ENCODE results near the gene MPC2.

The MPC2 gene

GRCh38 chr1:167968569-167968968 lies 31.7 kb upstream of the MPC2 start:
- CTCF ChIA-PET = no interaction called here
- DNase-seq (ENCODE audit: extremely low spot score) = no peak
- POLR2A ChIA-PET = interaction anchor here (1.7 kb wide), 1 partner anchor 31 kb away, joined by 7 read pairs; the partner anchor contains the start of genes DCAF6 and MPC2
- TF ChIP-seq FOXK2 (IDR thresholded peaks at IDR 0.05) (no peak), ELF4 (IDR thresholded peaks at IDR 0.05) (no peak), FOXM1 (IDR thresholded peaks at IDR 0.05; ENCODE audit: borderline replicate concordance) (no peak), SP1 (IDR thresholded peaks at IDR 0.05) (no peak), ZNF384 (IDR thresholded peaks at IDR 0.05) (no peak), ARNT (IDR thresholded peaks at IDR 0.05) (no peak), PKNOX1 (IDR thresholded peaks at IDR 0.05) (no peak), CTBP1 (IDR thresholded peaks at IDR 0.05; ENCODE audit: borderline replicate concordance) (no peak), TARDBP (IDR thresholded peaks at IDR 0.05) (no peak), NFRKB (IDR thresholded peaks at IDR 0.05) (no peak), FOXA1 (IDR thresholded peaks at IDR 0.05) (no peak), LEF1 (IDR thresholded peaks at IDR 0.05; ENCODE audit: borderline replicate concordance) (no peak), HDGF (IDR thresholded peaks at IDR 0.05; ENCODE audit: borderline replicate concordance) (no peak), L3MBTL2 (conservative IDR thresholded peaks at IDR 0.05) (no peak), SUZ12 (IDR thresholded peaks at IDR 0.05) (no peak), BHLHE40 (IDR thresholded peaks at IDR 0.05; ENCODE audit: borderline replicate concordance) (no peak)

GRCh38 chr1:167966050-167966449 lies 29.2 kb upstream of the MPC2 start:
- DNase-seq (ENCODE audit: extremely low spot score) = no peak
- TF ChIP-seq HDGF (IDR thresholded peaks at IDR 0.05; ENCODE audit: borderline replicate concordance) (no peak), NFRKB (IDR thresholded peaks at IDR 0.05) (no peak), PKNOX1 (IDR thresholded peaks at IDR 0.05) (no peak), CTBP1 (IDR thresholded peaks at IDR 0.05; ENCODE audit: borderline replicate concordance) (no peak), SUZ12 (IDR thresholded peaks at IDR 0.05) (no peak), ELF4 (IDR thresholded peaks at IDR 0.05) (no peak), FOXA1 (IDR thresholded peaks at IDR 0.05) (no peak), L3MBTL2 (conservative IDR thresholded peaks at IDR 0.05) (no peak), LEF1 (IDR thresholded peaks at IDR 0.05; ENCODE audit: borderline replicate concordance) (no peak), TARDBP (IDR thresholded peaks at IDR 0.05) (no peak), FOXK2 (IDR thresholded peaks at IDR 0.05) (no peak), SP1 (IDR thresholded peaks at IDR 0.05) (no peak), ARNT (IDR thresholded peaks at IDR 0.05) (no peak)
- CTCF ChIA-PET = no interaction called here
- POLR2A ChIA-PET = interaction anchor here (0.6 kb wide), 1 partner anchor 1775 kb away, joined by 3 read pairs; no protein-coding TSS in a partner anchor

GRCh38 chr1:167964646-167965045 lies 27.8 kb upstream of the MPC2 start:
- no peak for TF ChIP-seq NFRKB (IDR thresholded peaks at IDR 0.05)
- TF ChIP-seq PKNOX1 (IDR thresholded peaks at IDR 0.05) = no peak
- no peak for TF ChIP-seq SUZ12 (IDR thresholded peaks at IDR 0.05)
- no peak for TF ChIP-seq HDGF (IDR thresholded peaks at IDR 0.05; ENCODE audit: borderline replicate concordance)
- ChIA-PET CTCF (no interaction called here), POLR2A (no interaction called here)
- DNase-seq (ENCODE audit: extremely low spot score) = no peak

- no peak for TF ChIP-seq BHLHE40 (IDR thresholded peaks at IDR 0.05; ENCODE audit: borderline replicate concordance)
- POLR2A ChIA-PET = no interaction called here
- CTCF ChIA-PET = no interaction called here
- DNase-seq (ENCODE audit: extremely low spot score) = no peak
These were observed 20.8 kb upstream of the MPC2 start for GRCh38 chr1:167957710-167958109.

GRCh38 chr1:167955915-167956314 lies 19.0 kb upstream of the MPC2 start:
- TF ChIP-seq SUZ12 (IDR thresholded peaks at IDR 0.05) (no peak), L3MBTL2 (conservative IDR thresholded peaks at IDR 0.05) (no peak), BHLHE40 (IDR thresholded peaks at IDR 0.05; ENCODE audit: borderline replicate concordance) (no peak), SP1 (IDR thresholded peaks at IDR 0.05) (no peak), CTBP1 (IDR thresholded peaks at IDR 0.05; ENCODE audit: borderline replicate concordance) (no peak), TARDBP (IDR thresholded peaks at IDR 0.05) (no peak), PKNOX1 (IDR thresholded peaks at IDR 0.05) (no peak), ARNT (IDR thresholded peaks at IDR 0.05) (no peak)
- ChIA-PET POLR2A (no interaction called here), CTCF (interaction anchor here (0.6 kb wide), 1 partner anchor 11 kb away, joined by 5 read pairs; no protein-coding TSS in a partner anchor)
- no peak for DNase-seq (ENCODE audit: extremely low spot score)

GRCh38 chr1:167950569-167950968 lies 13.7 kb upstream of the MPC2 start:
- no peak for DNase-seq (ENCODE audit: extremely low spot score)
- TF ChIP-seq FOXM1 (IDR thresholded peaks at IDR 0.05; ENCODE audit: borderline replicate concordance) (no peak), ELF4 (IDR thresholded peaks at IDR 0.05) (no peak), FOXA1 (IDR thresholded peaks at IDR 0.05) (no peak), ZNF384 (IDR thresholded peaks at IDR 0.05) (no peak), FOXK2 (IDR thresholded peaks at IDR 0.05) (no peak), L3MBTL2 (conservative IDR thresholded peaks at IDR 0.05) (no peak), PKNOX1 (IDR thresholded peaks at IDR 0.05) (no peak), TARDBP (IDR thresholded peaks at IDR 0.05) (no peak), SUZ12 (IDR thresholded peaks at IDR 0.05) (no peak), BHLHE40 (IDR thresholded peaks at IDR 0.05; ENCODE audit: borderline replicate concordance) (no peak), SP1 (IDR thresholded peaks at IDR 0.05) (no peak), NFRKB (IDR thresholded peaks at IDR 0.05) (no peak), ARNT (IDR thresholded peaks at IDR 0.05) (no peak), LEF1 (IDR thresholded peaks at IDR 0.05; ENCODE audit: borderline replicate concordance) (no peak), HDGF (IDR thresholded peaks at IDR 0.05; ENCODE audit: borderline replicate concordance) (no peak), CTBP1 (IDR thresholded peaks at IDR 0.05; ENCODE audit: borderline replicate concordance) (no peak)
- ChIA-PET CTCF (no interaction called here), POLR2A (interaction anchor here (2.7 kb wide), 1 partner anchor 14 kb away, joined by 11 read pairs; the partner anchor contains the start of genes DCAF6 and MPC2)
